ENCODE results near the gene FAM111A.
"Not testable (repeated sequence)": the region's sequence is repeated elsewhere in the genome, so short reads cannot be mapped to it uniquely, and the experiment has no call there.

Gene FAM111A
- 106 to 126 (median 122) reads per million in 3 donors for total RNA-seq

GRCh38 chr11:59142530-59143507 lies at the start of gene FAM111A:
Gene FAM111A, plus strand, starts transcription at chr11:59142856. Its CDS starts 6,017 bp downstream, at chr11:59148873.
- peaks cover 17% of the 10 kb centered on the region for H3K4me1 ChIP-seq (ENCODE audit: control insufficient read depth, insufficient read depth, low read length, poor library complexity, severe bottlenecking)
- H3K27ac ChIP-seq (ENCODE audit: insufficient read depth, low read length, poor library complexity, severe bottlenecking), result peak within 1 kb of the TSS; percentile 91
- peaks cover 2% of the 10 kb centered on the region for H3K36me3 ChIP-seq (ENCODE audit: control insufficient read depth, insufficient read depth, low read length)
- peak; percentile 79 to 86 (median 85) for DNase-seq
- no peaks in the 10 kb centered on the region for H3K9me3 ChIP-seq (ENCODE audit: control insufficient read depth, low read length)
- no peaks in the 10 kb centered on the region for H3K27me3 ChIP-seq (replicated peaks; ENCODE audit: control insufficient read depth, insufficient read depth, low read length, poor library complexity, severe bottlenecking)
- peak within 1 kb of the TSS; percentile 96 for H3K4me3 ChIP-seq (ENCODE audit: insufficient read depth, low read depth, low read length, poor library complexity, severe bottlenecking)

- H3K27ac ChIP-seq (ENCODE audit: insufficient read depth, low read length, poor library complexity, severe bottlenecking); H3K4me1 ChIP-seq (ENCODE audit: control insufficient read depth, insufficient read depth, low read length, poor library complexity, severe bottlenecking); H3K9me3 ChIP-seq (ENCODE audit: control insufficient read depth, low read length); DNase-seq; H3K27me3 ChIP-seq (replicated peaks; ENCODE audit: control insufficient read depth, insufficient read depth, low read length, poor library complexity, severe bottlenecking); H3K4me3 ChIP-seq (ENCODE audit: insufficient read depth, low read depth, low read length, poor library complexity, severe bottlenecking); H3K36me3 ChIP-seq (ENCODE audit: control insufficient read depth, insufficient read depth, low read length): not testable (repeated sequence)
These were observed 49.1 kb upstream of the FAM111A start for GRCh38 chr11:59093576-59093975.

- H3K4me3 ChIP-seq (ENCODE audit: insufficient read depth, low read depth, low read length, poor library complexity, severe bottlenecking); H3K36me3 ChIP-seq (ENCODE audit: control insufficient read depth, insufficient read depth, low read length); H3K27me3 ChIP-seq (replicated peaks; ENCODE audit: control insufficient read depth, insufficient read depth, low read length, poor library complexity, severe bottlenecking); H3K9me3 ChIP-seq (ENCODE audit: control insufficient read depth, low read length); H3K4me1 ChIP-seq (ENCODE audit: control insufficient read depth, insufficient read depth, low read length, poor library complexity, severe bottlenecking); H3K27ac ChIP-seq (ENCODE audit: insufficient read depth, low read length, poor library complexity, severe bottlenecking); DNase-seq: not testable (repeated sequence)
These were observed 47.4 kb upstream of the FAM111A start for GRCh38 chr11:59095225-59095624.

GRCh38 chr11:59095972-59096575 lies 46.6 kb upstream of the FAM111A start:
- H3K4me3 ChIP-seq (ENCODE audit: insufficient read depth, low read depth, low read length, poor library complexity, severe bottlenecking); DNase-seq; H3K27ac ChIP-seq (ENCODE audit: insufficient read depth, low read length, poor library complexity, severe bottlenecking); H3K4me1 ChIP-seq (ENCODE audit: control insufficient read depth, insufficient read depth, low read length, poor library complexity, severe bottlenecking); H3K36me3 ChIP-seq (ENCODE audit: control insufficient read depth, insufficient read depth, low read length); H3K9me3 ChIP-seq (ENCODE audit: control insufficient read depth, low read length); H3K27me3 ChIP-seq (replicated peaks; ENCODE audit: control insufficient read depth, insufficient read depth, low read length, poor library complexity, severe bottlenecking): not testable (repeated sequence)

- no peaks in the 10 kb centered on the region for H3K27me3 ChIP-seq (replicated peaks; ENCODE audit: control insufficient read depth, insufficient read depth, low read length, poor library complexity, severe bottlenecking)
- H3K4me3 ChIP-seq (ENCODE audit: insufficient read depth, low read depth, low read length, poor library complexity, severe bottlenecking), result no peak overlapping the region
- H3K27ac ChIP-seq (ENCODE audit: insufficient read depth, low read length, poor library complexity, severe bottlenecking), result no peak overlapping the region
- H3K9me3 ChIP-seq (ENCODE audit: control insufficient read depth, low read length), result no peaks in the 10 kb centered on the region
- H3K36me3 ChIP-seq (ENCODE audit: control insufficient read depth, insufficient read depth, low read length), result no peaks in the 10 kb centered on the region
- peaks cover 5% of the 10 kb centered on the region for H3K4me1 ChIP-seq (ENCODE audit: control insufficient read depth, insufficient read depth, low read length, poor library complexity, severe bottlenecking)
- DNase-seq, result peak; percentile 38 to 60 (median 46)
These were observed 45.4 kb upstream of the FAM111A start for GRCh38 chr11:59097113-59097708.

- not testable (repeated sequence) for H3K27me3 ChIP-seq (replicated peaks; ENCODE audit: control insufficient read depth, insufficient read depth, low read length, poor library complexity, severe bottlenecking); DNase-seq; H3K36me3 ChIP-seq (ENCODE audit: control insufficient read depth, insufficient read depth, low read length); H3K4me3 ChIP-seq (ENCODE audit: insufficient read depth, low read depth, low read length, poor library complexity, severe bottlenecking); H3K4me1 ChIP-seq (ENCODE audit: control insufficient read depth, insufficient read depth, low read length, poor library complexity, severe bottlenecking); H3K9me3 ChIP-seq (ENCODE audit: control insufficient read depth, low read length); H3K27ac ChIP-seq (ENCODE audit: insufficient read depth, low read length, poor library complexity, severe bottlenecking)
These were observed 44.7 kb upstream of the FAM111A start for GRCh38 chr11:59097938-59098337.

- Histone ChIP-seq H3K4me1 (ENCODE audit: control insufficient read depth, insufficient read depth, low read length, poor library complexity, severe bottlenecking) (peaks cover 19% of the 10 kb centered on the region), H3K4me3 (ENCODE audit: insufficient read depth, low read depth, low read length, poor library complexity, severe bottlenecking) (peak overlapping the region; percentile 48), H3K27me3 (replicated peaks; ENCODE audit: control insufficient read depth, insufficient read depth, low read length, poor library complexity, severe bottlenecking) (no peaks in the 10 kb centered on the region), H3K36me3 (ENCODE audit: control insufficient read depth, insufficient read depth, low read length) (no peaks in the 10 kb centered on the region), H3K9me3 (ENCODE audit: control insufficient read depth, low read length) (no peaks in the 10 kb centered on the region), H3K27ac (ENCODE audit: insufficient read depth, low read length, poor library complexity, severe bottlenecking) (no peak overlapping the region)
- DNase-seq, result peak; percentile 18 to 37 (median 24)
These were observed 40.3 kb upstream of the FAM111A start for GRCh38 chr11:59102259-59102765.

- H3K27me3 ChIP-seq (replicated peaks; ENCODE audit: control insufficient read depth, insufficient read depth, low read length, poor library complexity, severe bottlenecking), result no peaks in the 10 kb centered on the region
- no peak within 1 kb of the TSS for H3K27ac ChIP-seq (ENCODE audit: insufficient read depth, low read length, poor library complexity, severe bottlenecking)
- peak within 1 kb of the TSS; percentile 60 for H3K4me3 ChIP-seq (ENCODE audit: insufficient read depth, low read depth, low read length, poor library complexity, severe bottlenecking)
- no peaks in the 10 kb centered on the region for H3K9me3 ChIP-seq (ENCODE audit: control insufficient read depth, low read length)
- H3K36me3 ChIP-seq (ENCODE audit: control insufficient read depth, insufficient read depth, low read length), result no peaks in the 10 kb centered on the region
- peak; percentile 27 to 53 (median 49) for DNase-seq
- H3K4me1 ChIP-seq (ENCODE audit: control insufficient read depth, insufficient read depth, low read length, poor library complexity, severe bottlenecking), result peaks cover 23% of the 10 kb centered on the region
These were observed 36.0 kb upstream of the FAM111A start, which contains the start of gene FAM111B for GRCh38 chr11:59106363-59107336. Gene FAM111B, plus strand, starts transcription at chr11:59107237. Its CDS starts 2,389 bp downstream, at chr11:59109626.

- not testable (repeated sequence) for H3K9me3 ChIP-seq (ENCODE audit: control insufficient read depth, low read length); H3K36me3 ChIP-seq (ENCODE audit: control insufficient read depth, insufficient read depth, low read length); DNase-seq; H3K27me3 ChIP-seq (replicated peaks; ENCODE audit: control insufficient read depth, insufficient read depth, low read length, poor library complexity, severe bottlenecking); H3K27ac ChIP-seq (ENCODE audit: insufficient read depth, low read length, poor library complexity, severe bottlenecking)
- Histone ChIP-seq H3K4me3 (ENCODE audit: insufficient read depth, low read depth, low read length, poor library complexity, severe bottlenecking) (peak overlapping the region; percentile 60), H3K4me1 (ENCODE audit: control insufficient read depth, insufficient read depth, low read length, poor library complexity, severe bottlenecking) (peaks cover 16% of the 10 kb centered on the region)
These were observed 34.9 kb upstream of the FAM111A start for GRCh38 chr11:59107721-59108120.

Measured in effector memory CD4-positive, alpha-beta T cell (primary cell).